Natural killer cell (primary cell): ENCODE results near the gene CAPN10. TPM values are rescaled to one million over a fixed set of nuclear protein-coding genes. Genes with fewer than 3 reads are reported as not detected.
A peak's percentile ranks its signal among the peaks of the same experiment; 100 is the strongest.

Experiments
- ATAC-seq, 3 donors: fragments of 150-1000 bp in 2 of 3; fragments of 200-7000 bp in 1 of 3; cut with Tn5 transposase; 1 replicate in 1 of 3; 2 replicates in 2 of 3; pipeline ENCODE4 v1.10.0; 2021; ENCODE audit warnings: mild to moderate bottlenecking in 2 of 3, moderate library complexity in 2 of 3
- DNase-seq, 2 donors: peaks; one replicate each; pipeline versions ENCODE4 v3.0.0 to v3.0.0-alpha.2; 2013 to 2021; ENCODE audit warnings: mixed read lengths in 1 of 2
- H3K27ac ChIP-seq: one replicate; pipeline ENCODE4 v1.5.1; 2013; ENCODE audit warnings: mild to moderate bottlenecking, low read length
- H3K27me3 ChIP-seq: one replicate; pipeline ENCODE4 v1.6.1; 2013; ENCODE audit warnings: low read length; ENCODE audit not compliant: control insufficient read depth, insufficient read depth
- H3K36me3 ChIP-seq: one replicate; pipeline ENCODE4 v1.6.1; 2013; ENCODE audit warnings: low read length; ENCODE audit not compliant: control insufficient read depth, insufficient read depth
- H3K4me1 ChIP-seq: one replicate; pipeline ENCODE4 v1.6.1; 2013; ENCODE audit warnings: low read length; ENCODE audit not compliant: control insufficient read depth, insufficient read depth
- H3K4me3 ChIP-seq: one replicate; pipeline ENCODE4 v1.5.1; 2013; ENCODE audit warnings: low read length
- H3K9me3 ChIP-seq: one replicate; pipeline ENCODE4 v1.6.1; 2013; ENCODE audit warnings: low read length; ENCODE audit not compliant: control insufficient read depth, insufficient read depth
- H3K27ac Mint-ChIP-seq, 2 donors: one replicate each; pipeline ENCODE4 v1.8.0; 2022; ENCODE audit warnings: mild to moderate bottlenecking in 2 of 2, mixed read lengths in 2 of 2, moderate library complexity in 1 of 2
- H3K27me3 Mint-ChIP-seq, 2 donors: one replicate each; pipeline ENCODE4 v1.8.0; 2022; ENCODE audit warnings: low read depth in 2 of 2, mixed read lengths in 2 of 2
- H3K36me3 Mint-ChIP-seq: one replicate; pipeline ENCODE4 v1.8.0; 2022; ENCODE audit warnings: mixed read lengths
- H3K4me1 Mint-ChIP-seq, 2 donors: one replicate each; pipeline ENCODE4 v1.8.0; 2022; ENCODE audit warnings: mixed read lengths in 2 of 2
- H3K4me3 Mint-ChIP-seq: one replicate; pipeline ENCODE4 v1.8.0; 2022; ENCODE audit warnings: mild to moderate bottlenecking, moderate library complexity, mixed read lengths
- H3K9me3 Mint-ChIP-seq, 2 donors: one replicate each; pipeline ENCODE4 v1.8.0; 2022; ENCODE audit warnings: mixed read lengths in 2 of 2
- CTCF ChIP-seq: fragments of 200-600 bp; IDR thresholded peaks from one replicate; pipeline ENCODE4 v1.8.0; 2022; ENCODE audit warnings: antibody characterized with exemption
- WGBS: methylation state at CpG from one replicate; pipeline ENCODE4 v1.1.7; 2013; ENCODE audit warnings: missing lambda C conversion rate; ENCODE audit not compliant: insufficient coverage; 5-methylcytosine and 5-hydroxymethylcytosine counted together
- intact Hi-C: fragments of 100-400 bp; cut with micrococcal nuclease; formaldehyde crosslinking; loops from one replicate; pipeline ENCODE4 v1.14.2; 2022
- total RNA-seq, 4 donors: library from RNA; stranded (reverse); fragments of 120-200 nt in 1 of 4; gene quantifications; one replicate each; pipeline versions ENCODE4 v1.2.3 to v1.2.4, GENCODE V29; 2013 to 2022

The CAPN10 gene
- total RNA-seq, 3 donors from 2014 or later (not counting 1 experiment from before 2014, with no cell fraction given), result 69.3 to 95.1 (median 91.0) TPM

- peaks cover 68% of the 10 kb centered on the region for H3K36me3 ChIP-seq
Measured at GRCh38 chr2:240594511-240595380, 8.2 kb downstream of the CAPN10 start.

GRCh38 chr2:240595381-240596079 is 9.0 kb downstream of the CAPN10 start:
- Histone ChIP-seq H3K4me1 (peaks cover 6% of the 10 kb centered on the region), H3K36me3 (peaks cover 62% of the 10 kb centered on the region), H3K27me3 (no peaks in the 10 kb centered on the region), H3K27ac (no peak overlapping the region), H3K9me3 (no peaks in the 10 kb centered on the region), H3K4me3 (no peak overlapping the region)
- peak in 1 of 2 donors; percentile 54 for DNase-seq
- Mint-ChIP-seq H3K4me1 (peaks cover 0 to 6% of the 10 kb centered on the region in 2 donors), H3K27ac (peak overlapping the region in 1 of 2 donors; percentile 35), H3K4me3 (no peak overlapping the region), H3K9me3 (no peaks in the 10 kb centered on the region), H3K27me3 (no peaks in the 10 kb centered on the region), H3K36me3 (no peaks in the 10 kb centered on the region)
- 83% methylated on average over 18 of the region's 18 CpGs for WGBS
- peak in 2 of 3 donors; percentile 58 to 74 for ATAC-seq
- TF ChIP-seq CTCF, result no peak
- intact Hi-C loops, result no loop called here

More at GRCh38 chr2:240594511-240595380, 8.2 kb downstream of the CAPN10 start:
- 96% methylated on average over 34 of the region's 34 CpGs for WGBS
- Mint-ChIP-seq H3K36me3 (no peaks in the 10 kb centered on the region), H3K27ac (no peak overlapping the region), H3K4me1 (peaks cover 0 to 6% of the 10 kb centered on the region in 2 donors), H3K4me3 (no peak overlapping the region), H3K27me3 (no peaks in the 10 kb centered on the region), H3K9me3 (no peaks in the 10 kb centered on the region)
- ATAC-seq (no peak), DNase-seq (no peak)
- Histone ChIP-seq H3K9me3 (no peaks in the 10 kb centered on the region), H3K27ac (no peak overlapping the region), H3K27me3 (no peaks in the 10 kb centered on the region), H3K4me1 (peaks cover 6% of the 10 kb centered on the region), H3K4me3 (no peak overlapping the region)
- TF ChIP-seq CTCF, result no peak
- intact Hi-C loops, result no loop called here

DNA sequence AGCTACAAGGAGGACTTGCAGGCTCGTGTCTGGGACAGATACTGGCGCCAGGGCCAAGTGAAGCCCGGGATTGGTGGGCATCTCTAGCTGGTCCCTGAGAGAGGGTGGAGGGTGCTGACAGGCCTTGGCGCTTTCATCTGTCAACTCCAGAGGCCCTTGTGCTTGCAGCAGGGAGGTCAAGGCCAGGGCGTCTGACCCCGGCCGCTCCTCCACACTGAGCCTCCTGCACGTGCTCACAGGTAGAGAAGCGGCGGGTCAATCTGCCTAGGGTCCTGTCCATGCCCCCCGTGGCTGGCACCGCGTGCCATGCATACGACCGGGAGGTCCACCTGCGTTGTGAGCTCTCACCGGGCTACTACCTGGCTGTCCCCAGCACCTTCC is 9.5 kb downstream of the CAPN10 start:
- no peaks in the 10 kb centered on the region for H3K36me3 Mint-ChIP-seq
- H3K9me3 ChIP-seq, result no peaks in the 10 kb centered on the region
- H3K4me1 Mint-ChIP-seq, result peaks cover 0 to 5% of the 10 kb centered on the region in 2 donors
- 96% methylated on average over 17 of the region's 17 CpGs for WGBS
- no peak overlapping the region for H3K4me3 ChIP-seq
- H3K27ac Mint-ChIP-seq, result peak overlapping the region in 1 of 2 donors; percentile 35
- H3K4me1 ChIP-seq, result peaks cover 6% of the 10 kb centered on the region
- TF ChIP-seq CTCF, result no peak
- no peaks in the 10 kb centered on the region for H3K27me3 ChIP-seq
- DNase-seq, result no peak
- no peaks in the 10 kb centered on the region for H3K27me3 Mint-ChIP-seq
- no peak overlapping the region for H3K27ac ChIP-seq
- H3K36me3 ChIP-seq, result peaks cover 57% of the 10 kb centered on the region
- ATAC-seq, result no peak
- intact Hi-C loops, result no loop called here
- no peaks in the 10 kb centered on the region for H3K9me3 Mint-ChIP-seq
- no peak overlapping the region for H3K4me3 Mint-ChIP-seq
